DND-41 (cell line): ENCODE measurements around the gene TRIM34.
A peak's percentile ranks its signal among the peaks of the same experiment; 100 is the strongest.

Experiments used
- ATAC-seq: fragments of 200-7000 bp; cut with Tn5 transposase; 3 replicates; pipeline ENCODE4 v1.9.1; 2021; ENCODE audit warnings: low read depth; ENCODE audit not compliant: insufficient read depth
- DNase-seq: peaks from one replicate; pipeline ENCODE4 v3.0.0-alpha.2; 2020
- H2AFZ ChIP-seq: 2 replicates; pipeline ENCODE4 v1.6.0; 2012; ENCODE audit warnings: low read depth, low read length
- H3K27ac ChIP-seq: 2 replicates; pipeline ENCODE4 v1.5.1; 2012; ENCODE audit warnings: low read length, inconsistent platforms
- H3K27me3 ChIP-seq: fragments of 200-600 bp; sonication (generic); 2 replicates; pipeline ENCODE4 v1.6.0; 2012; ENCODE audit warnings: low read length, mild to moderate bottlenecking, inconsistent platforms; ENCODE audit not compliant: insufficient read depth, poor library complexity
- H3K36me3 ChIP-seq: 2 replicates; pipeline ENCODE4 v1.5.1; 2012; ENCODE audit warnings: low read length, inconsistent platforms; ENCODE audit not compliant: insufficient read depth
- H3K4me1 ChIP-seq: 2 replicates; pipeline ENCODE4 v1.5.1; 2012; ENCODE audit warnings: mild to moderate bottlenecking, low read length; ENCODE audit not compliant: insufficient read depth
- H3K4me2 ChIP-seq: 2 replicates; pipeline ENCODE4 v1.6.0; 2012; ENCODE audit warnings: mild to moderate bottlenecking, moderate library complexity, low read length, inconsistent platforms; ENCODE audit not compliant: insufficient read depth
- H3K4me3 ChIP-seq, 2 experiments: fragments of 200-600 bp in 1 of 2; shearing (Covaris generic) in 1 of 2; 2 replicates each; pipeline ENCODE4 v1.5.1; 2012 to 2016; ENCODE audit warnings: inconsistent platforms in 2 of 2, low read length in 2 of 2, mild to moderate bottlenecking in 2 of 2, low read depth in 1 of 2, moderate library complexity in 1 of 2
- H3K79me2 ChIP-seq: 2 replicates; pipeline ENCODE4 v1.6.0; 2012; ENCODE audit warnings: low read length, inconsistent platforms; ENCODE audit not compliant: insufficient read depth
- H3K9ac ChIP-seq: 2 replicates; pipeline ENCODE4 v1.6.0; 2012; ENCODE audit warnings: low read depth, mild to moderate bottlenecking, inconsistent platforms, low read length, moderate library complexity
- H3K9me3 ChIP-seq: 2 replicates; pipeline ENCODE4 v1.5.1; 2012; ENCODE audit warnings: low read length, moderate library complexity, mild to moderate bottlenecking, inconsistent platforms; ENCODE audit not compliant: insufficient read depth, severe bottlenecking
- H4K20me1 ChIP-seq: 2 replicates; pipeline ENCODE4 v1.6.0; 2012; ENCODE audit warnings: low read length; ENCODE audit not compliant: insufficient read depth
- EZH2 ChIP-seq: IDR thresholded peaks from 3 replicates; pipeline ENCODE4 v1.6.1; 2012; ENCODE audit warnings: borderline replicate concordance, low read depth, mild to moderate bottlenecking, moderate library complexity, low read length, inconsistent platforms; ENCODE audit not compliant: severe bottlenecking
- TF ChIP-seq, protein P1 (sequence below): IDR thresholded peaks from 2 replicates; pipeline ENCODE4 v1.5.1; 2012; ENCODE audit warnings: borderline replicate concordance, low read length, moderate library complexity, mild to moderate bottlenecking; ENCODE audit not compliant: poor library complexity, severe bottlenecking; ENCODE audit errors: extremely low read depth

The TRIM34 gene

DNA sequence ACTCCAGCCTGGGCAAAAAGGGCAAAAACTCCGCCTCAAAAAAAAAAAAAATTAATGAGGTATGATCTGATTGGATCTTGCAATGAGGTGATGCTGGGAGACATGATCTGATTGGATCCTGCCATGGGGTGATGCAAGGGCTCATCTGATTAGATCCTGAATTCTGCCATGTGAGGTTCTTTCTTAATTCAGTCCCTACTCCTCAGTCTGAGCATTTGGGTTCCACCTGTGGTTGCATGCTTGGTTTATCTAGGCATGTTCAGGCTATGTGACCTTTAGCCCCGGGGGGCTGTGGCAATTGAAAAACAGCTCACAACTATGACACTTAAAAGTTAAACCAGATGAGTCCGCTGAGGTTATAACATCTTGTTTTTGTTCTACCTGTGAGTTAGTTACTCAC is 33.2 kb upstream of the TRIM34 start:
- DNase-seq = no peak
- no peak for TF ChIP-seq EZH2
- TF ChIP-seq, protein P1, sequence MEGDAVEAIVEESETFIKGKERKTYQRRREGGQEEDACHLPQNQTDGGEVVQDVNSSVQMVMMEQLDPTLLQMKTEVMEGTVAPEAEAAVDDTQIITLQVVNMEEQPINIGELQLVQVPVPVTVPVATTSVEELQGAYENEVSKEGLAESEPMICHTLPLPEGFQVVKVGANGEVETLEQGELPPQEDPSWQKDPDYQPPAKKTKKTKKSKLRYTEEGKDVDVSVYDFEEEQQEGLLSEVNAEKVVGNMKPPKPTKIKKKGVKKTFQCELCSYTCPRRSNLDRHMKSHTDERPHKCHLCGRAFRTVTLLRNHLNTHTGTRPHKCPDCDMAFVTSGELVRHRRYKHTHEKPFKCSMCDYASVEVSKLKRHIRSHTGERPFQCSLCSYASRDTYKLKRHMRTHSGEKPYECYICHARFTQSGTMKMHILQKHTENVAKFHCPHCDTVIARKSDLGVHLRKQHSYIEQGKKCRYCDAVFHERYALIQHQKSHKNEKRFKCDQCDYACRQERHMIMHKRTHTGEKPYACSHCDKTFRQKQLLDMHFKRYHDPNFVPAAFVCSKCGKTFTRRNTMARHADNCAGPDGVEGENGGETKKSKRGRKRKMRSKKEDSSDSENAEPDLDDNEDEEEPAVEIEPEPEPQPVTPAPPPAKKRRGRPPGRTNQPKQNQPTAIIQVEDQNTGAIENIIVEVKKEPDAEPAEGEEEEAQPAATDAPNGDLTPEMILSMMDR = no peak
- no peak for ATAC-seq

DNA sequence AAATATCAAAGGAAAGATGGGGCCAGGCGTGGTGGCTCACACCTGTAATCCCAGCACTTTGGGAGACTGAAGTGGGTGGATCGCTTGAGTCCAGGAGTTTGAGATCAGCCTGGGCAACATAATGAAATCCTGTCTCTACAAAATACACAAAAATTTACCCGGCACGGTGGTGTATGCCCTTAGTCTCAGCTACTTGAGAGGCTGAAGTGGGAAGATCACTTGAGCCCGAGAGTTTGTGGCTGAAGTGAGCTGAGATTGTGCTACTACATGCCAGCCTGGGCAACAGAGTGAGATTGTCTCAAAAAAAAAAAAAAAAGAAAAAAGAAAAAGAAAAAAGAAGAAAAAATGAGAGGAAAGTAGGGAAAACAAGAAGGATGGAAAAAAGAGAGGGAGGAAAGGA is 32.2 kb upstream of the TRIM34 start:
- no peak overlapping the region for H3K4me2 ChIP-seq
- peaks cover 15% of the 10 kb centered on the region; the same call in 1 of the 2 replicates for H3K4me1 ChIP-seq
- H3K4me3 ChIP-seq = no peak overlapping the region
- no peaks in the 10 kb centered on the region for H3K27me3 ChIP-seq
- no peaks in the 10 kb centered on the region for H3K9me3 ChIP-seq
- TF ChIP-seq, protein P1 = no peak
- no peak for TF ChIP-seq EZH2
- DNase-seq (no peak), ATAC-seq (no peak)
- no peaks in the 10 kb centered on the region for H4K20me1 ChIP-seq
- H3K9ac ChIP-seq = no peak overlapping the region
- no peak overlapping the region for H3K27ac ChIP-seq
- no peaks in the 10 kb centered on the region for H3K79me2 ChIP-seq
- H2AFZ ChIP-seq = no peak overlapping the region
- H3K36me3 ChIP-seq = no peaks in the 10 kb centered on the region

More for the DNA sequence above, 33.2 kb upstream of the TRIM34 start:
- peaks cover 5% of the 10 kb centered on the region; the same call in 1 of the 2 replicates for H3K4me1 ChIP-seq
- H3K27ac ChIP-seq = no peak overlapping the region
- H3K27me3 ChIP-seq = no peaks in the 10 kb centered on the region
- no peaks in the 10 kb centered on the region for H3K36me3 ChIP-seq
- no peak overlapping the region for H2AFZ ChIP-seq
- no peak overlapping the region for H3K4me2 ChIP-seq
- H3K79me2 ChIP-seq = no peaks in the 10 kb centered on the region
- no peak overlapping the region for H3K9ac ChIP-seq
- H4K20me1 ChIP-seq = no peaks in the 10 kb centered on the region
- no peaks in the 10 kb centered on the region for H3K9me3 ChIP-seq
- no peak overlapping the region for H3K4me3 ChIP-seq

DNA sequence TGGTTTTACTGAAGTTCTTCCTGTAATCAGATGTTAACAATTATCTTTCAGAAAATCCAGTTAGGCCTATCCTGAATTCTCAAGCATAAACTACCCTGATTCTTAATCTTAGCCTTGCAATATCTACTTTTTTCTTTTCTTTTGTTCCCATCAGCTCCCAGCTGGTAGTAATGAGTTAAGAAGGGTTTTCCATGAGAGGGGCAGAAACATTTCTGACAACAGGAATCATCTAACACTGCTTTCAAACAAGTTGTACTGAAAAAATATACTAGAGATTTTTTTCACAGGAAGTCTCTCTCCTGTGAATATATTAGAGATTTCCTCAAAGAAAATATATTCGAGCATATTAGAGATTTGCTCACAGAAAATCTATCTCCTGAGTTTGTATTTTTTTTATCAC is 31.7 kb upstream of the TRIM34 start:
- Histone ChIP-seq H3K27me3 (no peaks in the 10 kb centered on the region), H4K20me1 (no peaks in the 10 kb centered on the region), H2AFZ (no peak overlapping the region), H3K79me2 (no peaks in the 10 kb centered on the region), H3K9ac (no peak overlapping the region), H3K4me2 (no peak overlapping the region), H3K27ac (no peak overlapping the region), H3K4me3 (no peak overlapping the region), H3K4me1 (peaks cover 20% of the 10 kb centered on the region; the same call in 1 of the 2 replicates), H3K9me3 (no peaks in the 10 kb centered on the region), H3K36me3 (no peaks in the 10 kb centered on the region)
- ATAC-seq (no peak), DNase-seq (no peak)
- TF ChIP-seq, protein P1 = no peak
- no peak for TF ChIP-seq EZH2

DNA sequence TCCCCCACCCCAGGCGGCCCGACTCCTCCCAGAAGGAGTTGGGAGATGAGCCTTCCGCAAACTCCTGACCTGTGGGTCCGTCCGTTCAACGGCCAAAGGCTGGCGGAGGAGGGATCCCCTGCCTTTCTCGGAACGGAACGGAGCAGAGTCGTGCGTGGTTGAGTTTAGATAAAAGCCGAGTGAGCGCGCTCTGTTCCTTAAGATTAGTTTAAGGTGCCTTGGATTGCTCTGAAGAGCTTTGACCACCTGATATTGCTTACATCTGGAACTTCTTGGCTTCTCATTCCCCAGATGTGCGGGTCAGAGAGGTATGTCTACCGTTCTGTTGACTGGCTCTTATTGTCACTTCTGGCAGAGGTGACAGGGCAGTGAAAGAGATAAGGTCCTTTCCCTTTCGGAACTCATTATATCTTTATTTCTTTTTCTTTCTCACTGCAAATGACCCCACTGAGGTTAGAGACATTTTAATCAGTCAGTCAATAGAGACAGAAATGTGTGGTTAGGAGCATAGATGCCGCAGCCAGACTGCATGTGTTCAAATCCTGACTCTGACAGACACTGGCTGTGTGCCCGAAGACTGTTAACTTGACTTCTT is 28.1 kb upstream of the TRIM34 start, which contains the start of gene TRIM6:
Gene TRIM6, plus strand, starts transcription at position 31 of the 595 bp plus-strand sequence. Its CDS starts 261 bp downstream, at position 292.
- ATAC-seq (peak; percentile 60), DNase-seq (peak; percentile 51)
- Histone ChIP-seq H4K20me1 (no peaks in the 10 kb centered on the region), H3K79me2 (no peaks in the 10 kb centered on the region), H3K27me3 (no peaks in the 10 kb centered on the region), H2AFZ (peak within 1 kb of the TSS; percentile 67), H3K36me3 (no peaks in the 10 kb centered on the region), H3K9ac (peak within 1 kb of the TSS; percentile 56), H3K4me2 (peak within 1 kb of the TSS; percentile 66), H3K9me3 (no peaks in the 10 kb centered on the region), H3K27ac (peak within 1 kb of the TSS; percentile 66), H3K4me1 (peaks cover 20% of the 10 kb centered on the region; the same call in 1 of the 2 replicates), H3K4me3 (peak within 1 kb of the TSS; percentile 16 to 59; a peak in 3 of 4 replicates)
- TF ChIP-seq, protein P1 = no peak
- TF ChIP-seq EZH2 = no peak
